ENCODE data around the gene NOL12.

The NOL12 gene

GRCh38 chr22:37658133-37659065 is 27.7 kb upstream of the NOL12 start, which contains the start of gene PDXP:
TSS of gene PDXP (plus strand) at chr22:37658723. CDS start at chr22:37658783, 60 bp downstream.
- peak; percentile 97 to 100 (median 98) for DNase-seq
- intact Hi-C loops (cut with DNase I), result no loop called here

- intact Hi-C loops (cut with DNase I), result no loop called here
These were observed 26.9 kb upstream of the NOL12 start for GRCh38 chr22:37659066-37659896.

GRCh38 chr22:37659897-37660708 is 26.0 kb upstream of the NOL12 start:
- no peak for DNase-seq
- intact Hi-C loops (cut with DNase I), result loop anchor here (10.0 kb wide), 1 partner anchor 135 kb away; no protein-coding TSS in a partner anchor

More at GRCh38 chr22:37659066-37659896, 26.9 kb upstream of the NOL12 start:
- peak in 2 of 10 donors; percentile 40 to 87 for DNase-seq

- intact Hi-C loops (cut with DNase I), result loop anchor here (10.0 kb wide), 1 partner anchor 134 kb away; no protein-coding TSS in a partner anchor
- DNase-seq, result no peak
These were observed 25.5 kb upstream of the NOL12 start for GRCh38 chr22:37660709-37661045.

- peak in 2 of 10 donors; percentile 37 to 42 for DNase-seq
- intact Hi-C loops (cut with DNase I), result loop anchor here (10.0 kb wide), 1 partner anchor 133 kb away; no protein-coding TSS in a partner anchor
These were observed 24.8 kb upstream of the NOL12 start for GRCh38 chr22:37661160-37661924.

- intact Hi-C loops (cut with DNase I), result loop anchor here (10.0 kb wide), 1 partner anchor 133 kb away; no protein-coding TSS in a partner anchor
- DNase-seq, result no peak
These were observed 24.1 kb upstream of the NOL12 start for GRCh38 chr22:37662039-37662438.

- DNase-seq, result no peak
- intact Hi-C loops (cut with DNase I), result loop anchor here (10.0 kb wide), 1 partner anchor 131 kb away; no protein-coding TSS in a partner anchor
These were observed 22.5 kb upstream of the NOL12 start for GRCh38 chr22:37663521-37664140.

- peak in 7 of 10 donors; percentile 60 to 93 (median 76) for DNase-seq
- intact Hi-C loops (cut with DNase I), result loop anchor here (10.0 kb wide), 1 partner anchor 130 kb away; no protein-coding TSS in a partner anchor
These were observed 21.7 kb upstream of the NOL12 start for GRCh38 chr22:37664249-37665101.

GRCh38 chr22:37665487-37665886 is 20.7 kb upstream of the NOL12 start:
- DNase-seq, result no peak
- intact Hi-C loops (cut with DNase I), result loop anchor here (10.0 kb wide), 1 partner anchor 129 kb away; no protein-coding TSS in a partner anchor

- intact Hi-C loops (cut with DNase I), result loop anchor here (10.0 kb wide), 1 partner anchor 125 kb away; no protein-coding TSS in a partner anchor
- DNase-seq, result no peak
These were observed 16.6 kb upstream of the NOL12 start for GRCh38 chr22:37669586-37669985.

GRCh38 chr22:37672206-37672919 is 13.8 kb upstream of the NOL12 start:
- no peak for DNase-seq
- intact Hi-C loops (cut with DNase I), result no loop called here

- intact Hi-C loops (cut with DNase I), result no loop called here
- no peak for DNase-seq
These were observed 13.2 kb upstream of the NOL12 start for GRCh38 chr22:37672920-37673455.

- no peak for DNase-seq
These were observed 11.9 kb upstream of the NOL12 start for GRCh38 chr22:37674248-37674647.

GRCh38 chr22:37674951-37675929 is 10.9 kb upstream of the NOL12 start, which contains the start of gene LGALS1:
TSS of gene LGALS1 (plus strand) at chr22:37675636. CDS start at chr22:37675703, 67 bp downstream.
- intact Hi-C loops (cut with DNase I), result no loop called here
- DNase-seq, result peak; percentile 68 to 98 (median 86)

More at GRCh38 chr22:37674248-37674647, 11.9 kb upstream of the NOL12 start:
- intact Hi-C loops (cut with DNase I), result no loop called here

All from posterior cingulate gyrus (tissue), 11 donors.